ENCODE measurements around the gene VAMP1.
"Not testable (repeated sequence)": the region's sequence is repeated elsewhere in the genome, so short reads cannot be mapped to it uniquely, and the experiment has no call there.

The VAMP1 gene

DNA sequence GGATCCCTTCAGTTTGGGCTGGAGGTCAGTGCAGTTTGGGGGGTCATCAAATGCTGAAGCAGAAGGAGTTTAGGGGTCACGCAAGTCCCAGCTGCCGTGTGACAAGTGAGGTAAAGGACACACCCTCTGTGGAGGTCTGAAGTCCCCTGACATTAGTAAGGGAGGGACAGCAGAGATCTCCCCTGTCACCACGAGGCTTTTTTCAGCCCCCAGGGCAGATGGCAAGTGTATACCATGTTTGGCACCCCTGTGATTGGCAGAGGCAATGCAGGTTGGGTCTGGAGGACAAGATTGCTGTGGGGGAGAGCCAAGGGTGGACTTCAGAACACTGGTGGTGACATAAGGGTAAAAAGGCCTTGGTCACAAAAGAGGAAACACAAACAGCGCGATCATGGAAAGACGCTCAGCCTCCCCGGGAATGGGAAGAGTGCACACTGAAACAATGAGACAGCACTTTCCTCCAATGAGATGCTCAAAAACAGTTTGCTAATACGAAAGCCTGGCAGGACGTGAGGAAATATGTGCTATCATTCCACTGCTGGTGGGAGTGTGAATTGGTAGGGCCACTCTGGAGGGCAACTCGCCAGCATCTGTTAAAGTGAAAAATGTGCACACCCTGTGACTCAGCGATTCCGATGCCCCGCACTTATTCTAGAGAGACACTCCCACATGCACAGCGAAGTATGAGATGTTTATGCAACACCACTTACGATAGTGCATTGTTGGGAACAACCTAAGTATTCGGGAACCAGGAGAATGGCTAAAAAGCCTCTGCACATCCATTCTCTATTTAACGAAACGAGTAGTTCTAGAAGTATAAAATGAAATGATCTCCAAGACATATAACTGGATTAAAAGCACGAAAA is 40.1 kb downstream of the VAMP1 start:
- TF ChIP-seq, protein P1, sequence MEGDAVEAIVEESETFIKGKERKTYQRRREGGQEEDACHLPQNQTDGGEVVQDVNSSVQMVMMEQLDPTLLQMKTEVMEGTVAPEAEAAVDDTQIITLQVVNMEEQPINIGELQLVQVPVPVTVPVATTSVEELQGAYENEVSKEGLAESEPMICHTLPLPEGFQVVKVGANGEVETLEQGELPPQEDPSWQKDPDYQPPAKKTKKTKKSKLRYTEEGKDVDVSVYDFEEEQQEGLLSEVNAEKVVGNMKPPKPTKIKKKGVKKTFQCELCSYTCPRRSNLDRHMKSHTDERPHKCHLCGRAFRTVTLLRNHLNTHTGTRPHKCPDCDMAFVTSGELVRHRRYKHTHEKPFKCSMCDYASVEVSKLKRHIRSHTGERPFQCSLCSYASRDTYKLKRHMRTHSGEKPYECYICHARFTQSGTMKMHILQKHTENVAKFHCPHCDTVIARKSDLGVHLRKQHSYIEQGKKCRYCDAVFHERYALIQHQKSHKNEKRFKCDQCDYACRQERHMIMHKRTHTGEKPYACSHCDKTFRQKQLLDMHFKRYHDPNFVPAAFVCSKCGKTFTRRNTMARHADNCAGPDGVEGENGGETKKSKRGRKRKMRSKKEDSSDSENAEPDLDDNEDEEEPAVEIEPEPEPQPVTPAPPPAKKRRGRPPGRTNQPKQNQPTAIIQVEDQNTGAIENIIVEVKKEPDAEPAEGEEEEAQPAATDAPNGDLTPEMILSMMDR (IDR thresholded peaks at IDR 0.05; ENCODE audit: insufficient read depth, low read length): no peak
- TF ChIP-seq, protein P2, sequence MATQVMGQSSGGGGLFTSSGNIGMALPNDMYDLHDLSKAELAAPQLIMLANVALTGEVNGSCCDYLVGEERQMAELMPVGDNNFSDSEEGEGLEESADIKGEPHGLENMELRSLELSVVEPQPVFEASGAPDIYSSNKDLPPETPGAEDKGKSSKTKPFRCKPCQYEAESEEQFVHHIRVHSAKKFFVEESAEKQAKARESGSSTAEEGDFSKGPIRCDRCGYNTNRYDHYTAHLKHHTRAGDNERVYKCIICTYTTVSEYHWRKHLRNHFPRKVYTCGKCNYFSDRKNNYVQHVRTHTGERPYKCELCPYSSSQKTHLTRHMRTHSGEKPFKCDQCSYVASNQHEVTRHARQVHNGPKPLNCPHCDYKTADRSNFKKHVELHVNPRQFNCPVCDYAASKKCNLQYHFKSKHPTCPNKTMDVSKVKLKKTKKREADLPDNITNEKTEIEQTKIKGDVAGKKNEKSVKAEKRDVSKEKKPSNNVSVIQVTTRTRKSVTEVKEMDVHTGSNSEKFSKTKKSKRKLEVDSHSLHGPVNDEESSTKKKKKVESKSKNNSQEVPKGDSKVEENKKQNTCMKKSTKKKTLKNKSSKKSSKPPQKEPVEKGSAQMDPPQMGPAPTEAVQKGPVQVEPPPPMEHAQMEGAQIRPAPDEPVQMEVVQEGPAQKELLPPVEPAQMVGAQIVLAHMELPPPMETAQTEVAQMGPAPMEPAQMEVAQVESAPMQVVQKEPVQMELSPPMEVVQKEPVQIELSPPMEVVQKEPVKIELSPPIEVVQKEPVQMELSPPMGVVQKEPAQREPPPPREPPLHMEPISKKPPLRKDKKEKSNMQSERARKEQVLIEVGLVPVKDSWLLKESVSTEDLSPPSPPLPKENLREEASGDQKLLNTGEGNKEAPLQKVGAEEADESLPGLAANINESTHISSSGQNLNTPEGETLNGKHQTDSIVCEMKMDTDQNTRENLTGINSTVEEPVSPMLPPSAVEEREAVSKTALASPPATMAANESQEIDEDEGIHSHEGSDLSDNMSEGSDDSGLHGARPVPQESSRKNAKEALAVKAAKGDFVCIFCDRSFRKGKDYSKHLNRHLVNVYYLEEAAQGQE (IDR thresholded peaks at IDR 0.05; ENCODE audit: insufficient replicate concordance, low read depth): no peak
- peak; percentile 65 for TF ChIP-seq POLR2AphosphoS5 (IDR thresholded peaks at IDR 0.05; ENCODE audit: low read depth)
- peak; percentile 24; the same call in 1 of the 2 replicates for TF ChIP-seq SPI1 (IDR thresholded peaks at IDR 0.05; ENCODE audit: borderline replicate concordance, low read depth)
- H3K27me3 ChIP-seq (ENCODE audit: insufficient read depth, poor library complexity, severe bottlenecking): no peaks in the 10 kb centered on the region
- H3K4me3 ChIP-seq (replicated peaks; ENCODE audit: insufficient read depth, low read length): peak overlapping the region; percentile 14
- peak overlapping the region; percentile 50 for H3K27ac ChIP-seq (replicated peaks)
- peak; percentile 87 to 93 for DNase-seq (ENCODE audit: low read depth in 1 of 2, low spot score in 1 of 2)

DNA sequence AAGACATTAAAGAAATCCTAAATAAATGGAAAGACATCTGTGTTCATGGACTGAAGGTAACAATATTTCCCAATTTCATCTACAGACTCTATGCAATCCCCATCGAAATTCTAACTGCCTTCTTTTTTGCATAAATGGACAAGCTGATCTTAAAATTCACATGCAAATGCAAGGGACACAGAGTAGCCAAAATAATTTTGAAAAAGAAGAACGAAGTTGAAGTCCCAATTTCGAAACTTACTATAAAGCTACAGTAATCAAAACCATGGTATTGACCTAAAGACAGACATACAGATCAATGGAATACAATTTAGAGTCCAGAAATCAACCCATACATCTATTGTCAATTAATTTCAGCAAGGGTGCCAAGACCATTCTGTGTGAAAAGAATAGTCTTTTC is 42.2 kb downstream of the VAMP1 start:
- H3K27me3 ChIP-seq (ENCODE audit: insufficient read depth, poor library complexity, severe bottlenecking): no peaks in the 10 kb centered on the region
- H3K27ac ChIP-seq (replicated peaks): no peak overlapping the region
- DNase-seq (ENCODE audit: low read depth in 1 of 2, low spot score in 1 of 2): no peak
- no peak overlapping the region for H3K4me3 ChIP-seq (replicated peaks; ENCODE audit: insufficient read depth, low read length)
- TF ChIP-seq, protein P1 (IDR thresholded peaks at IDR 0.05; ENCODE audit: insufficient read depth, low read length): no peak
- TF ChIP-seq SPI1 (IDR thresholded peaks at IDR 0.05; ENCODE audit: borderline replicate concordance, low read depth) (no peak), GABPA (IDR thresholded peaks at IDR 0.05; ENCODE audit: low read depth) (no peak), POLR2AphosphoS5 (IDR thresholded peaks at IDR 0.05; ENCODE audit: low read depth) (no peak)
- TF ChIP-seq, protein P2 (IDR thresholded peaks at IDR 0.05; ENCODE audit: insufficient replicate concordance, low read depth): no peak

DNA sequence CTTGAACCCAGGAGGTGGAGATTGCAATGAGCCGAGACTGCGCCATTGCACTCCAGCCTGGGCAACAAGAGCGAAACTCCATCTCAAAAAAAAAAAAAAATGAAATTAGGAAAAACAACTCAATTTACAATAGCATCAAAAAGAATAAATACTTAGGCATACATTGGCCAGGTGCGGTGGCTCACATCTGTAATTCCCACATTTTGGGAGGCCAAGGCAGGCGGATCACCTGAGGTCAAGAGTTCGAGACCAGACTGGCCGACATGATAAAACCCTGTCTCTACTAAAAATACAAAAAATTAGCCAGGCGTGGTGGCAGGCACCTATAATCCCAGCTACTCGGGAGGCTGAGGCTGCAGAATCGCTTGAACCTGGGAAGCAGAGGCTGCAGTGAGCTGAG is 42.7 kb downstream of the VAMP1 start:
- not testable (repeated sequence) for DNase-seq (ENCODE audit: low read depth in 1 of 2, low spot score in 1 of 2); H3K4me3 ChIP-seq (replicated peaks; ENCODE audit: insufficient read depth, low read length); H3K27me3 ChIP-seq (ENCODE audit: insufficient read depth, poor library complexity, severe bottlenecking); H3K27ac ChIP-seq (replicated peaks)

DNA sequence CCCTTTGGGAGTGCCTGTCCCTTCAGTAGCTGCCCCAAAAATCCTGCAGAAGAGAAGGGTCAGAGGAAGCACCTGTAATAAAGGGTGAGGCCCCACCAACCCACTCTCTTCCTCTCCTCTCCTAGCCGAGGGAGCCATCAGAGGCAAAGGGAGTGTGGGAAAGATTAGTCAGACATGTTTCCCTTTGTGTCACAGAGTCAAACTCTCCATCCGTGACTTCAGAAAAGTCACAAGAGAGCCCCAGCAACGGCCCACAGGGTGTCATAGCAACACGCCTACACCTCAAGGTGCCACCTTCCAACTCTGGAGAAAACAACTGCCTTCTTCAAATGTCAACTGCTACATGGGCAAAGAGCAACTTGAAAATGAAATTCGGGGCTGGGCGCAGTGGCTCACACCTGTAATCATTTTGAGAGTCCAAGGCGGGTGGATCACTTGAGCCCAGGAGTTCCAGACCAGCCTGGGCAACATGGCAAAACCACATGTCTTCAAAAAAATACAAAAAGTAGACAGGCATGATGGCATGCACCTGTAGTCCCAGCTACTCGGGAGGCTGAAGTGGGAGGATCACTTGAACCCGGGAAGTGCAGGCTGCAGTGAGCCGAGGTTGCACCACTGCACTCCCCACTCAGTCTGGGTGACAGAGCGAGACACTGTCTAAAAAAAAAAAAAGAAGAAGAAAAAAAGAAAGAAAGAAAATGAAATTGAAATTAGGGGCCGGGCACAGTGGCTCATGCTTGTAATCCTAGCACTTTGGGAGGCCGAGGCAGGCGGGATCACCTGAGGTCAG is 43.4 kb downstream of the VAMP1 start:
- peak in 1 of 2 experiments; percentile 3 for DNase-seq (ENCODE audit: low read depth in 1 of 2, low spot score in 1 of 2)
- Histone ChIP-seq H3K27me3 (ENCODE audit: insufficient read depth, poor library complexity, severe bottlenecking) (no peaks in the 10 kb centered on the region), H3K4me3 (replicated peaks; ENCODE audit: insufficient read depth, low read length) (no peak overlapping the region), H3K27ac (replicated peaks) (no peak overlapping the region)
- TF ChIP-seq, protein P1 (IDR thresholded peaks at IDR 0.05; ENCODE audit: insufficient read depth, low read length): no peak
- TF ChIP-seq, protein P2 (IDR thresholded peaks at IDR 0.05; ENCODE audit: insufficient replicate concordance, low read depth): no peak
- TF ChIP-seq GABPA (IDR thresholded peaks at IDR 0.05; ENCODE audit: low read depth): no peak
- TF ChIP-seq POLR2AphosphoS5 (IDR thresholded peaks at IDR 0.05; ENCODE audit: low read depth): no peak
- no peak for TF ChIP-seq SPI1 (IDR thresholded peaks at IDR 0.05; ENCODE audit: borderline replicate concordance, low read depth)

Data from HL-60 (cell line).